Activated T-helper 2 cell treated with anti-CD3 and anti-CD28 coated beads, Interferon-gamma antibody, Interleukin-2, Interleukin-4, amounts not matched to agents 10 μg/mL and 5 μg/mL and 100 μg/mL, durations not matched to agents 14 hours and 24 hours and 36 hours (primary cell): Measurements from ENCODE around the gene PGM1. TPM values are rescaled to one million over a fixed set of nuclear protein-coding genes. Genes with fewer than 3 reads are reported as not detected.
A peak's percentile ranks its signal among the peaks of the same experiment; 100 is the strongest.

Source experiments
- DNase-seq: peaks from one replicate; pipeline ENCODE4 v3.0.0; 2021; ENCODE audit warnings: low spot score
- H3K27ac Mint-ChIP-seq: one replicate; pipeline ENCODE4 v1.8.0; 2021; ENCODE audit warnings: mixed read lengths
- H3K27me3 Mint-ChIP-seq: one replicate; pipeline ENCODE4 v1.8.0; 2021; ENCODE audit warnings: low read depth, mixed read lengths
- H3K36me3 Mint-ChIP-seq: one replicate; pipeline ENCODE4 v1.8.0; 2021; ENCODE audit warnings: low read depth, mixed read lengths
- H3K4me1 Mint-ChIP-seq: one replicate; pipeline ENCODE4 v1.8.0; 2021; ENCODE audit warnings: low read depth, mixed read lengths
- H3K4me3 Mint-ChIP-seq: one replicate; pipeline ENCODE4 v1.8.0; 2021; ENCODE audit warnings: low read depth, mild to moderate bottlenecking, moderate library complexity, mixed read lengths
- H3K9me3 Mint-ChIP-seq: one replicate; pipeline ENCODE4 v1.8.0; 2021; ENCODE audit warnings: mixed read lengths
- intact Hi-C: fragments of 100-400 bp; cut with micrococcal nuclease; formaldehyde crosslinking; loops from one replicate; pipeline ENCODE4 v1.15.1; 2023
- total RNA-seq: library from RNA; stranded (reverse); gene quantifications from 2 replicates; pipeline ENCODE4 v1.2.3, GENCODE V29; 2022

The PGM1 gene
- total RNA-seq, 1 donor from 2014 or later: 61.8 TPM

- H3K4me3 Mint-ChIP-seq: no peak overlapping the region
- DNase-seq: no peak
- H3K36me3 Mint-ChIP-seq: peaks cover 23% of the 10 kb centered on the region
- no peaks in the 10 kb centered on the region for H3K27me3 Mint-ChIP-seq
- H3K9me3 Mint-ChIP-seq: no peaks in the 10 kb centered on the region
- intact Hi-C loops: no loop called here
- H3K27ac Mint-ChIP-seq: no peak overlapping the region
- H3K4me1 Mint-ChIP-seq: peaks cover 10% of the 10 kb centered on the region
These were observed 9.4 kb downstream of the PGM1 start for GRCh38 chr1:63602629-63603028.

DNA sequence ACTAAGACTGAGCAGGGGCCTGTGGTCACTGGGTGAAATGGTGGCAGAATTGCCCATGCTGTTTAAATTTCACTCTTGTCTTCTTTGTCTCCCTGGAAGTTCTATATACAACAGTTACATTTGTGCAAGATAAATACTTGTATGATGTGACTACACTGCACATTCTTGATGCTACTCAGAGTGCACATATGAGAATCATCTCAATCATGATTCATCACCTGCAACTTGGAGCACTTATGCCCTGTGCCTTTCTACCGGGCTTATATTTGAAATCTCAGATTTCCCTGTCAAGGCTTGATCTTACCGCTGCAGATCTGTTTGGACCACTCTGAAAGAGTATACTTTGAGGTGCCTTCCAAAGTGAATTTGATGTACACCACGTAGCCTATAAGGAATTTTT lies 10.6 kb downstream of the PGM1 start:
- no peaks in the 10 kb centered on the region for H3K27me3 Mint-ChIP-seq
- H3K4me3 Mint-ChIP-seq: no peak overlapping the region
- intact Hi-C loops: no loop called here
- no peak for DNase-seq
- no peaks in the 10 kb centered on the region for H3K9me3 Mint-ChIP-seq
- peaks cover 23% of the 10 kb centered on the region for H3K36me3 Mint-ChIP-seq
- H3K27ac Mint-ChIP-seq: no peak overlapping the region
- peaks cover 12% of the 10 kb centered on the region for H3K4me1 Mint-ChIP-seq

DNA sequence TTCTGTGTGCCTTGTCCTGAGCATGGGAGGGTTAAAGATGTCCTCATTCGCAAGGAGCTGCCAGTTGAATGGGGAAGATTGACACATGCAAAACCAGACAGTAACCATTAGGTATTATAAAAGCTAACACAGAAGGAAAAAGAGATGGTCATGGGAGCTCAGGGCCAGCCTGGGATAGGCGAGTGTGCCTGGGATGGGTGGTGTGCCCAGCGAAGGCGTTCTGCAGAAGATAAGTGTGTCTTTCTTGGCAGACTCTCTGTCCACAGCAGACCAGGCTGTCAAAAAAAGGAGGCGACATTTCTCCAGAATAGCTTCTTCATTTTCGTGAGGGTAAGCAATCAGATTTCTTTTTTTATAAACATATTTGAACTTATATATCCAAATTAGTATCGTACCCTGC lies 14.1 kb downstream of the PGM1 start:
- intact Hi-C loops: no loop called here
- H3K9me3 Mint-ChIP-seq: no peaks in the 10 kb centered on the region
- H3K27me3 Mint-ChIP-seq: no peaks in the 10 kb centered on the region
- peaks cover 21% of the 10 kb centered on the region for H3K4me1 Mint-ChIP-seq
- no peak overlapping the region for H3K27ac Mint-ChIP-seq
- DNase-seq: no peak
- H3K36me3 Mint-ChIP-seq: peaks cover 16% of the 10 kb centered on the region
- no peak overlapping the region for H3K4me3 Mint-ChIP-seq

DNA sequence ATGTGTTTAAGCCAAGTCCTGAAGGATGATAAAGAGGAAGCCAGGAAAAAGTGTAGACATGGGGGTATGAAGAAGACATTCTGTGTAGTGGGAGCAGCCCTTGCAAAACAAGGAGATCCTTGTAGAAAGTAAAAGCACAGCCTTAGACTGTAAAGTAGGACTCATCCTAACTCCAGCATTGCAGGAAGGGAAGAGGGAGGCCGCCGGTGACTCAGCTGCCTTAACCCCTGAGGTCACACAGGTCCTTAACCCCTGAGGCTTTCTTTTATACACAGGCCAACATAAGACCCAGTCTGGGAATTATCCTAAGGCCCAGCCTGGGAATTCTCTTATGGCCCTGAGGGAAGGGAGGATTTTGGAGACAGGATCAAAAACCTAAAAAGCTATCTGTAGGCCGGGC lies 18.0 kb downstream of the PGM1 start:
- peaks cover 19% of the 10 kb centered on the region for H3K4me1 Mint-ChIP-seq
- intact Hi-C loops: loop anchor here (10.0 kb wide), 1 partner anchor 304 kb away; no protein-coding TSS in a partner anchor
- no peaks in the 10 kb centered on the region for H3K9me3 Mint-ChIP-seq
- H3K27ac Mint-ChIP-seq: no peak overlapping the region
- no peaks in the 10 kb centered on the region for H3K27me3 Mint-ChIP-seq
- H3K36me3 Mint-ChIP-seq: no peaks in the 10 kb centered on the region
- H3K4me3 Mint-ChIP-seq: no peak overlapping the region
- no peak for DNase-seq

DNA sequence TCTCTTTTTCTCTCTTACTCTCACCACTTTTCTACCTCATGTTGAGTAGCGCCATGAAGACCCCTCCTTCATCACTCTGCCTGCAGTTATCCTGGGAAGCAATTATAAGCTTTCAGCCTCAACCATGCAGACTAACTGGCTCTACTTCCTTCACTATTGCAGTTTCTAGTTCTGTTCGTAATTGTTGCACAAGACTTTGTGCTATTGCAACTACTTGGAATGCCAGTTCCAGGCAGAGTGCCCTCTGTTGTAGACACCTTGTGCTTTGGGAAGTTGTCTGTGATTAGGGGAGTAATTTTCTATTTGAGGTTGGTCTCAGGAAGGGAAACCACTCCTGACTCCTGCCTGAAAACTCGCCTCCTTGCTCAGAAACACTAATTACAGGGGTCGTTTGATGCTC lies 19.4 kb downstream of the PGM1 start:
- intact Hi-C loops: loop anchor here (10.0 kb wide), 1 partner anchor 302 kb away; no protein-coding TSS in a partner anchor
- H3K4me1 Mint-ChIP-seq: peaks cover 23% of the 10 kb centered on the region
- H3K27ac Mint-ChIP-seq: no peak overlapping the region
- no peaks in the 10 kb centered on the region for H3K36me3 Mint-ChIP-seq
- no peak overlapping the region for H3K4me3 Mint-ChIP-seq
- no peaks in the 10 kb centered on the region for H3K27me3 Mint-ChIP-seq
- no peaks in the 10 kb centered on the region for H3K9me3 Mint-ChIP-seq
- no peak for DNase-seq

DNA sequence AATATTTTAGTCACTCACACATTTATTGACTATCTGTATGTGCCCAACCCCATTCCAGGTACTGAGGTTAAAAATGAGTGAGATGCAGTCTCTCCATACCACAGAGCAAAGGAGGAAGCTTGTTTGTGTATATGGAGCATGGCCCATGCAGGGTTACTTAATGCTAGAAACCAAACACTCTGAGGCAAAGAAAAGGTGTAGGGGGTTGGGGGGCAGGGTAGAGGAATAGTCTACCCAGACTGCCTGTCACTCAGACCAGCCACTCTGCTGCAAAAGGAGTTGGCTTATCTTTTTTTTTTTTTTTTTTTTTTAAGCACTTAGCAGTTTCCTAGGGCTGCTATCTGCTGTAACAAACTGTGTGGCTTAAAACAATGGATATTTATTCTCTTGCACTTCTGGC lies 19.8 kb downstream of the PGM1 start:
- H3K4me3 Mint-ChIP-seq: no peak overlapping the region
- no peaks in the 10 kb centered on the region for H3K36me3 Mint-ChIP-seq
- H3K4me1 Mint-ChIP-seq: peaks cover 26% of the 10 kb centered on the region
- no peak for DNase-seq
- H3K27me3 Mint-ChIP-seq: no peaks in the 10 kb centered on the region
- H3K9me3 Mint-ChIP-seq: no peaks in the 10 kb centered on the region
- no peak overlapping the region for H3K27ac Mint-ChIP-seq
- intact Hi-C loops: loop anchor here (10.0 kb wide), 1 partner anchor 302 kb away; no protein-coding TSS in a partner anchor

DNA sequence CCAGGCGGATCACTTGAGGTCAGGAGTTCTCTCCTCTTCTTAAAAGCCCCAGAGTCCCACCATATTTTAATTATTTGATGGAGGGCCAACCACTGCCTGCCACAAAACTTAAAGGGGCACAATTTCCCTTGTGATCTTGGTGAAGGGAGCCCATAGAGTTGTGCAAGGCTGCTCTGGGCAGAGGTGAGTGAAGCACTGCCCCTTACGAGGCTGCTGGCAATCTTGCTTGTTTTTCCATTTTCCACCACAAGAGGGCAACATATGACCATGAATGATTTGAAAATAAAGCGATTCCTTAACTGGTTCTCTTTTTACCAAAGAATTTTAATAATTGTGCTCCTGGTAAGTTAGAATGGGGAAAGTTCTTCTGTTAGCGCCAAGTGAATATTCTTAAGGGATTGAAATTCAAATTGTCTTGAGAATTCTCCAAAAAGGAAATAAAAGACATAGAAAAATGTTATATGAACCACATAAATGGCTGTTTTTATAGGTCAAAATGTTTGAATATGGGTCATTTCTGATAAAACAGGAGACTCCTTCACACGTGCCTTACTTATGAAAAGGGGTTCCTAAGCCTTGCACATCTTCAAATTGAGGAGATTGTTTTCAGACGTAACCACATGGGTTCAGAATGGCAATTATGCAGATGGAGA lies 22.7 kb downstream of the PGM1 start:
- Mint-ChIP-seq H3K27me3 (no peaks in the 10 kb centered on the region), H3K27ac (no peak overlapping the region), H3K36me3 (no peaks in the 10 kb centered on the region), H3K9me3 (no peaks in the 10 kb centered on the region), H3K4me3 (no peak overlapping the region), H3K4me1 (peaks cover 11% of the 10 kb centered on the region)
- peak; percentile 33 for DNase-seq
- intact Hi-C loops: loop anchor here (1.0 to 10.0 kb wide), 4 partner anchors 76 to 627 kb away; no protein-coding TSS in a partner anchor

- Mint-ChIP-seq H3K4me1 (peaks cover 12% of the 10 kb centered on the region), H3K4me3 (no peak overlapping the region), H3K9me3 (no peaks in the 10 kb centered on the region), H3K27ac (no peak overlapping the region), H3K27me3 (no peaks in the 10 kb centered on the region), H3K36me3 (peaks cover 1% of the 10 kb centered on the region)
- intact Hi-C loops: loop anchor here (2.0 to 10.0 kb wide), 3 partner anchors 75 to 625 kb away; no protein-coding TSS in a partner anchor
- DNase-seq: no peak
These were observed 24.2 kb downstream of the PGM1 start for GRCh38 chr1:63617450-63617849.

GRCh38 chr1:63618011-63618410 lies 24.8 kb downstream of the PGM1 start:
- Mint-ChIP-seq H3K4me1 (peaks cover 13% of the 10 kb centered on the region), H3K9me3 (no peaks in the 10 kb centered on the region), H3K27me3 (no peaks in the 10 kb centered on the region), H3K27ac (no peak overlapping the region), H3K4me3 (no peak overlapping the region), H3K36me3 (peaks cover 3% of the 10 kb centered on the region)
- DNase-seq: no peak
- intact Hi-C loops: loop anchor here (5.0 to 10.0 kb wide), 2 partner anchors 74 to 297 kb away; no protein-coding TSS in a partner anchor

DNA sequence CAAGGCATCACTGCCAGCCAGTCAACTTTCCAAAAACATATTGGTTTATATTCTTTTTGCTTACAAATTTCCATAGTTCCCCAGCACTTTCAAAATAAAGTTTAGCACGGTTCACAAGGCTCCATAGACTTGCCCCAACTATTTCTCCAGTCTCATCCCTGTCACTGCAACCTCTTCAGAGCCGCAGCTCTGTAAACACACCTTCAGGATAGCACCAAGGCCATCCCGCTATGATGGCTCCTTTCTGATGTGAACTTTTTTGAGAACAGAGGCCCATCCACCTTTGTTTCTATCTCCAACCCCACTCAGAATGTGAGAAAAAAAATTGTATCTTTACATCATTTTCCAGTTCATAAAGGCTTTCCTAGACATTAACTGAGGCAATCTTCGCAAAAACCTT lies 26.3 kb downstream of the PGM1 start:
- intact Hi-C loops: loop anchor here (5.0 to 10.0 kb wide), 2 partner anchors 73 to 295 kb away; no protein-coding TSS in a partner anchor
- peaks cover 11% of the 10 kb centered on the region for H3K36me3 Mint-ChIP-seq

GRCh38 chr1:63620671-63621070 lies 27.5 kb downstream of the PGM1 start:
- H3K36me3 Mint-ChIP-seq: peaks cover 11% of the 10 kb centered on the region
- intact Hi-C loops: no loop called here
- H3K4me1 Mint-ChIP-seq: peaks cover 14% of the 10 kb centered on the region
- H3K27ac Mint-ChIP-seq: no peak overlapping the region
- no peak for DNase-seq
- no peaks in the 10 kb centered on the region for H3K9me3 Mint-ChIP-seq
- no peak overlapping the region for H3K4me3 Mint-ChIP-seq
- no peaks in the 10 kb centered on the region for H3K27me3 Mint-ChIP-seq

More for the DNA sequence above, 26.3 kb downstream of the PGM1 start:
- H3K4me1 Mint-ChIP-seq: peaks cover 10% of the 10 kb centered on the region
- no peak overlapping the region for H3K4me3 Mint-ChIP-seq
- no peaks in the 10 kb centered on the region for H3K9me3 Mint-ChIP-seq
- no peak for DNase-seq
- no peak overlapping the region for H3K27ac Mint-ChIP-seq
- no peaks in the 10 kb centered on the region for H3K27me3 Mint-ChIP-seq

GRCh38 chr1:63621075-63621474 lies 27.9 kb downstream of the PGM1 start:
- no peak for DNase-seq
- no peaks in the 10 kb centered on the region for H3K9me3 Mint-ChIP-seq
- H3K36me3 Mint-ChIP-seq: peaks cover 11% of the 10 kb centered on the region
- H3K27ac Mint-ChIP-seq: no peak overlapping the region
- H3K4me3 Mint-ChIP-seq: no peak overlapping the region
- peaks cover 16% of the 10 kb centered on the region for H3K4me1 Mint-ChIP-seq
- no peaks in the 10 kb centered on the region for H3K27me3 Mint-ChIP-seq
- intact Hi-C loops: no loop called here

DNA sequence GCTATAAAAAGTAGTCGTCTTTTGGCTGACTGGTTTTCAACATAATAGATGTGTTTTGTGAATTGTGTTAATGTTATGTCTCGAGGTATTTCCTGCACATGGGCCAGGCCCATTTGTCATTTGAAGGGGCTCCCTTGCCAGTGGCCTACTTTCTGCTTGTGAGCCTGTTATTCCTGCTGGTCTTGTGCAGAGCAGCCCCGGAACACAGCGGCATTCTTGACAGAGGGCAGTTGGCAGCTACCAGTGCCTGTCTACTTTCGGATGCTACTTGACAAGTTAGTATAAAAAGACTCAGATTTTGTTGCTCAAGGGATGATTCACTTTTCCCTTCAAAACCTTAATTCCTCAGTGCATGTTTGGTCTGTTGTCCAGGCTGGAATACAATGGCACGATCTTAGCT lies 28.5 kb downstream of the PGM1 start:
- H3K4me1 Mint-ChIP-seq: peaks cover 18% of the 10 kb centered on the region
- intact Hi-C loops: no loop called here
- DNase-seq: no peak
- H3K9me3 Mint-ChIP-seq: no peaks in the 10 kb centered on the region
- H3K4me3 Mint-ChIP-seq: no peak overlapping the region
- no peak overlapping the region for H3K27ac Mint-ChIP-seq
- H3K36me3 Mint-ChIP-seq: peaks cover 11% of the 10 kb centered on the region
- H3K27me3 Mint-ChIP-seq: no peaks in the 10 kb centered on the region
